Naive thymus-derived CD4-positive, alpha-beta T cell (primary cell): ENCODE measurements around the gene PTPRF. TPM values are rescaled to one million over a fixed set of nuclear protein-coding genes. Genes with fewer than 3 reads are reported as not detected.

Experiments used
- ATAC-seq: fragments of 150-1000 bp; cut with Tn5 transposase; 2 replicates; pipeline ENCODE4 v1.10.0; 2021; ENCODE audit warnings: mild to moderate bottlenecking, moderate library complexity
- CTCF ChIA-PET: fragments of 350-600 bp; sonication (Branson Sonifier 250); formaldehyde crosslinking; loops from one replicate; lab custom pipeline; 2021; ENCODE audit warnings: antibody characterized with exemption; lab: Charles Lee
- POLR2A ChIA-PET: fragments of 350-600 bp; sonication (Branson Sonifier 250); formaldehyde crosslinking; loops from one replicate; lab custom pipeline; 2021; ENCODE audit warnings: antibody characterized with exemption, inconsistent platforms; lab: Charles Lee
- DNase-seq, 9 donors: peaks; one replicate each; pipeline versions ENCODE4 v3.0.0 to v3.0.0-alpha.2; 2020 to 2022; ENCODE audit warnings: mixed read lengths in 1 of 9
- H3K27ac ChIP-seq: one replicate; pipeline ENCODE4 v1.7.0; 2013; ENCODE audit warnings: mild to moderate bottlenecking, low read depth, low read length, moderate library complexity
- H3K27me3 ChIP-seq, 2 donors: one replicate each; pipeline ENCODE4 v1.7.0; 2013; ENCODE audit warnings: low read length in 2 of 2, mild to moderate bottlenecking in 2 of 2, moderate library complexity in 2 of 2; ENCODE audit not compliant: control insufficient read depth in 2 of 2, insufficient read depth in 2 of 2
- H3K36me3 ChIP-seq, 3 experiments: 1 replicate in 2 of 3; 2 replicates in 1 of 3; pipeline ENCODE4 v1.7.0; 2013; ENCODE audit warnings: low read length in 3 of 3, mild to moderate bottlenecking in 3 of 3, moderate library complexity in 1 of 3; ENCODE audit not compliant: insufficient read depth in 3 of 3, control insufficient read depth in 2 of 3
- H3K4me1 ChIP-seq, 2 donors: one replicate each; pipeline ENCODE4 v1.7.0; 2013; ENCODE audit warnings: low read length in 2 of 2, mild to moderate bottlenecking in 2 of 2, moderate library complexity in 1 of 2; ENCODE audit not compliant: control insufficient read depth in 2 of 2, insufficient read depth in 2 of 2
- H3K4me3 ChIP-seq: 2 replicates; pipeline ENCODE4 v1.7.0; 2013; ENCODE audit warnings: mild to moderate bottlenecking, low read length
- H3K9me3 ChIP-seq, 3 experiments: 1 replicate in 2 of 3; 2 replicates in 1 of 3; pipeline ENCODE4 v1.7.0; 2013; ENCODE audit warnings: low read length in 3 of 3; ENCODE audit not compliant: control insufficient read depth in 2 of 3
- H3K27ac Mint-ChIP-seq, 9 donors: one replicate each; pipeline ENCODE4 v1.8.0; 2020 to 2022; ENCODE audit warnings: mixed read lengths in 9 of 9, mild to moderate bottlenecking in 8 of 9, moderate library complexity in 5 of 9, inconsistent platforms in 2 of 9
- H3K27me3 Mint-ChIP-seq, 5 donors: one replicate each; pipeline ENCODE4 v1.8.0; 2021 to 2022; ENCODE audit warnings: mixed read lengths in 5 of 5, mild to moderate bottlenecking in 1 of 5
- H3K36me3 Mint-ChIP-seq, 5 donors: one replicate each; pipeline ENCODE4 v1.8.0; 2020 to 2022; ENCODE audit warnings: mixed read lengths in 5 of 5, mild to moderate bottlenecking in 3 of 5, inconsistent platforms in 1 of 5
- H3K4me1 Mint-ChIP-seq, 7 donors: one replicate each; pipeline ENCODE4 v1.8.0; 2020 to 2022; ENCODE audit warnings: mixed read lengths in 7 of 7, mild to moderate bottlenecking in 3 of 7, inconsistent platforms in 1 of 7
- H3K4me3 Mint-ChIP-seq, 10 donors: one replicate each; pipeline ENCODE4 v1.8.0; 2020 to 2022; ENCODE audit warnings: mild to moderate bottlenecking in 10 of 10, mixed read lengths in 10 of 10, moderate library complexity in 6 of 10, inconsistent platforms in 2 of 10
- H3K9me3 Mint-ChIP-seq, 11 donors: one replicate each; pipeline ENCODE4 v1.8.0; 2020 to 2022; ENCODE audit warnings: mixed read lengths in 11 of 11, mild to moderate bottlenecking in 4 of 11, inconsistent platforms in 1 of 11, moderate library complexity in 1 of 11
- intact Hi-C, 2 donors: fragments of 100-400 bp; cut with micrococcal nuclease; formaldehyde crosslinking; loops; one replicate each; pipeline ENCODE4 v1.15.1; 2023
- polyA plus RNA-seq, 2 donors: library from polyadenylated mRNA; unstranded; fragments of 300-500 nt; fragmentation: Illumina TruSeq; gene quantifications; one replicate each; pipeline ENCODE4 v1.2.3, GENCODE V29; 2021
- total RNA-seq, 6 experiments: library from RNA in 5 of 6; stranded (reverse) in 5 of 6; gene quantifications; 1 replicate in 5 of 6; 2 replicates in 1 of 6; pipeline ENCODE4 v1.2.3 and lab custom pipeline; 2021 to 2026

PTPRF gene
- total and polyA plus RNA-seq, 7 experiments from 2014 or later: 0.49 to 2.3 (median 1.8) TPM; not detected in 4

DNA sequence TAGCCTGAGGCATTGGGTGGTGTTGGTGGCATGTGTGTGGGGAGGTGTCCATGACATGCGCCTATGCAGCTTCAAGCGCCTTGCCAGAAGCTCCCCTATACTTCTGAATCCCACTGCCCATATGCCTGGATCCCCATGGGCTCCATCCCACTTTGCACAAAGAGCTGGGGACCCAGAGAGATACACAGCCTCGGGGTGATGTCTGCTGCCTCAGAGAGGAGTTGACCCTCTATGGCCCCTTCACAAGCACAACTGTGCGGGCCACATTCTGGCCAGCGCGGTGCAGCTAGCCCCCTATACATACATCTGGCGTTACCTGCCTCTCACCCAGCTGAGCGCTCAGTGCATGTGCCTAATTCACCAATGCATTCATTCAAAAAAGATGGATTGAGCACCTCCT is 9.6 kb upstream of the PTPRF start:
- Histone ChIP-seq H3K36me3 (no peaks in the 10 kb centered on the region), H3K27me3 (peaks cover 0 to 13% of the 10 kb centered on the region in 2 donors), H3K9me3 (no peaks in the 10 kb centered on the region), H3K4me3 (no peak overlapping the region), H3K27ac (no peak overlapping the region), H3K4me1 (no peaks in the 10 kb centered on the region)
- no peaks in the 10 kb centered on the region for H3K9me3 Mint-ChIP-seq
- DNase-seq (no peak), ATAC-seq (no peak)
- peaks cover 0 to 3% (median 0%) of the 10 kb centered on the region in 5 donors for H3K36me3 Mint-ChIP-seq
- CTCF ChIA-PET: interaction anchor here (1.1 kb wide), 1 partner anchor 9 kb away, joined by 3 read pairs; no protein-coding TSS in a partner anchor
- no peak overlapping the region for H3K27ac Mint-ChIP-seq
- POLR2A ChIA-PET: interaction anchor here (1.6 kb wide), 1 partner anchor 11 kb away, joined by 3 read pairs; no protein-coding TSS in a partner anchor
- H3K27me3 Mint-ChIP-seq: peaks cover 40 to 61% (median 50%) of the 10 kb centered on the region in 5 donors
- peaks cover 0 to 7% (median 0%) of the 10 kb centered on the region in 7 donors for H3K4me1 Mint-ChIP-seq
- no peak overlapping the region for H3K4me3 Mint-ChIP-seq
- intact Hi-C loops: no loop called here

DNA sequence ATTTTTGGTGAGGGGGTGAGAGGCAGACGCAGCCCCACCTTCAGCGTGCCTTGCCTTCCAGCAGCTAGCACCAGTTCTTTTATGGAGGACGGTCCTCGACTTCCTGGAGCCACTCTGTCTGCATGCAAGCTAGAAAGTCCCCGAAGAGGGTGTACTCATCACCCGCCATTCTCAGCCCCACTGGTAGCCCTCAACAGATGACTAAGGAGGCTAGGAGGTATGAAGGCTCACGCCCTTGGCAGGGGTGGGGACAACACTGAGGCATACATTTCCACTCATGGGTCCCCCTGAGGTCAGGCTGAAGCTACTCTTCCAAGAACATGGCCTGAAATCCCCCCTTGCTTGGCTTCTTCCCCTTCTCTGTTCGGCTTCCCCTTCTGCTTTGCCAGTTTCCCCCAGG is 8.9 kb upstream of the PTPRF start:
- Histone ChIP-seq H3K4me1 (no peaks in the 10 kb centered on the region), H3K4me3 (no peak overlapping the region), H3K27me3 (peaks cover 0 to 13% of the 10 kb centered on the region in 2 donors), H3K36me3 (no peaks in the 10 kb centered on the region), H3K9me3 (no peaks in the 10 kb centered on the region), H3K27ac (no peak overlapping the region)
- H3K9me3 Mint-ChIP-seq: no peaks in the 10 kb centered on the region
- ATAC-seq: no peak
- peaks cover 0 to 3% (median 0%) of the 10 kb centered on the region in 5 donors for H3K36me3 Mint-ChIP-seq
- no peak for DNase-seq
- H3K27me3 Mint-ChIP-seq: peaks cover 39 to 61% (median 50%) of the 10 kb centered on the region in 5 donors
- POLR2A ChIA-PET: interaction anchor here (1.6 kb wide), 1 partner anchor 12 kb away, joined by 3 read pairs; no protein-coding TSS in a partner anchor
- peaks cover 0 to 7% (median 0%) of the 10 kb centered on the region in 7 donors for H3K4me1 Mint-ChIP-seq
- no peak overlapping the region for H3K27ac Mint-ChIP-seq
- intact Hi-C loops: no loop called here
- CTCF ChIA-PET: no interaction called here
- H3K4me3 Mint-ChIP-seq: no peak overlapping the region

GRCh38 chr1:43522431-43522775 is 8.3 kb upstream of the PTPRF start:
- Histone ChIP-seq H3K4me3 (no peak overlapping the region), H3K4me1 (no peaks in the 10 kb centered on the region), H3K9me3 (no peaks in the 10 kb centered on the region), H3K27ac (no peak overlapping the region), H3K27me3 (peaks cover 0 to 13% of the 10 kb centered on the region in 2 donors), H3K36me3 (no peaks in the 10 kb centered on the region)
- CTCF ChIA-PET: no interaction called here
- Mint-ChIP-seq H3K27me3 (peaks cover 37 to 61% (median 49%) of the 10 kb centered on the region in 5 donors), H3K4me1 (peaks cover 0 to 7% (median 0%) of the 10 kb centered on the region in 7 donors), H3K36me3 (peaks cover 0 to 3% (median 0%) of the 10 kb centered on the region in 5 donors), H3K27ac (no peak overlapping the region), H3K4me3 (no peak overlapping the region), H3K9me3 (no peaks in the 10 kb centered on the region)
- POLR2A ChIA-PET: no interaction called here
- no peak for ATAC-seq
- intact Hi-C loops: no loop called here
- DNase-seq: no peak

- H3K27ac Mint-ChIP-seq: no peak overlapping the region
- H3K4me1 Mint-ChIP-seq: peaks cover 0 to 7% (median 0%) of the 10 kb centered on the region in 7 donors
- POLR2A ChIA-PET: no interaction called here
Measured at GRCh38 chr1:43522776-43523480, 7.8 kb upstream of the PTPRF start.

GRCh38 chr1:43524804-43525203 is 5.9 kb upstream of the PTPRF start:
- Mint-ChIP-seq H3K27me3 (peaks cover 41 to 54% (median 52%) of the 10 kb centered on the region in 5 donors), H3K27ac (no peak overlapping the region), H3K9me3 (no peaks in the 10 kb centered on the region), H3K4me3 (no peak overlapping the region), H3K36me3 (peaks cover 0 to 3% (median 0%) of the 10 kb centered on the region in 5 donors), H3K4me1 (peaks cover 7 to 15% (median 8%) of the 10 kb centered on the region in 7 donors)
- ATAC-seq (no peak), DNase-seq (no peak)
- Histone ChIP-seq H3K27me3 (peaks cover 2 to 12% of the 10 kb centered on the region in 2 donors), H3K4me3 (no peak overlapping the region), H3K36me3 (no peaks in the 10 kb centered on the region), H3K4me1 (peaks cover 0 to 3% of the 10 kb centered on the region in 2 donors), H3K9me3 (no peaks in the 10 kb centered on the region), H3K27ac (no peak overlapping the region)
- ChIA-PET POLR2A (no interaction called here), CTCF (interaction anchor here (0.6 kb wide), 1 partner anchor 738 kb away, joined by 3 read pairs; no protein-coding TSS in a partner anchor)
- intact Hi-C loops: loop anchor here (5.0 kb wide), 3 partner anchors 127 to 422 kb away; partner anchors contain the start of genes IPO13 (in 2 of the 2) and KDM4A (in 1 of the 2)

More at GRCh38 chr1:43522776-43523480, 7.8 kb upstream of the PTPRF start:
- no peaks in the 10 kb centered on the region for H3K9me3 Mint-ChIP-seq
- no peak overlapping the region for H3K4me3 Mint-ChIP-seq
- H3K36me3 ChIP-seq: no peaks in the 10 kb centered on the region
- H3K4me1 ChIP-seq: no peaks in the 10 kb centered on the region
- no peak for ATAC-seq
- peaks cover 39 to 61% (median 50%) of the 10 kb centered on the region in 5 donors for H3K27me3 Mint-ChIP-seq
- H3K36me3 Mint-ChIP-seq: peaks cover 0 to 3% (median 0%) of the 10 kb centered on the region in 5 donors
- no peak overlapping the region for H3K4me3 ChIP-seq
- H3K9me3 ChIP-seq: no peaks in the 10 kb centered on the region
- no peak for DNase-seq
- no peak overlapping the region for H3K27ac ChIP-seq
- peaks cover 0 to 13% of the 10 kb centered on the region in 2 donors for H3K27me3 ChIP-seq
- CTCF ChIA-PET: no interaction called here
- intact Hi-C loops: no loop called here

DNA sequence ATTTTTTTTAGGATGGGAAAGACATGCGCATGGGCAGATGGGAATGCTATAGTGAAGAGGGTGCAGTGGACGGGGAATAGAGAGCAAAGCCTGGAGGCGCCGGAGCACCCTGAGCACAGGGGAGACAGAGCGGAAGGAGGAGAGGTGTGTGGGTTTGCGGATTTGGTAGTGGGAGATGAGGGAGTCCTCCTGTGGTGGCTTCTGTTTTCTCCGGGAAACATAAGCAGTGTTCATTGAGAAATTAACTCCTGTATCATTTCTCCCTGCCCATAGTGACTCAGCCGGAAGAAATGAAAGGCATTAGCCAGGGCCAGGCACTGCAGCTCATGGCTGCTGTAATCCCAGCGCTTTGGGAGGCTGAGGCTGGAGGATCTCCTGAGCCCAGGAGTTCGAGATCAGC is 4.7 kb upstream of the PTPRF start:
- intact Hi-C loops: loop anchor here (5.0 kb wide), 3 partner anchors 126 to 421 kb away; partner anchors contain the start of genes IPO13 (in 2 of the 2) and KDM4A (in 1 of the 2)
- peaks cover 9 to 13% of the 10 kb centered on the region in 2 donors for H3K27me3 ChIP-seq

More for the DNA sequence above, 4.7 kb upstream of the PTPRF start:
- Mint-ChIP-seq H3K27ac (no peak overlapping the region), H3K36me3 (peaks cover 0 to 4% (median 0%) of the 10 kb centered on the region in 5 donors), H3K4me3 (no peak overlapping the region), H3K27me3 (peaks cover 41 to 56% (median 53%) of the 10 kb centered on the region in 5 donors), H3K4me1 (peaks cover 13 to 25% (median 17%) of the 10 kb centered on the region in 7 donors), H3K9me3 (peaks cover 0 to 2% (median 0%) of the 10 kb centered on the region in 11 donors)
- Histone ChIP-seq H3K36me3 (no peaks in the 10 kb centered on the region), H3K4me1 (peaks cover 0 to 3% of the 10 kb centered on the region in 2 donors), H3K9me3 (no peaks in the 10 kb centered on the region), H3K4me3 (no peak overlapping the region), H3K27ac (no peak overlapping the region)
- CTCF ChIA-PET: interaction anchor here (1.5 to 1.7 kb wide), 2 partner anchors 18 to 516 kb away, joined by 3 read pairs; no protein-coding TSS in a partner anchor
- DNase-seq (no peak), ATAC-seq (no peak)
- POLR2A ChIA-PET: no interaction called here
